Measurements from ENCODE around the gene DLGAP4. TPM values are rescaled to one million over a fixed set of nuclear protein-coding genes. Genes with fewer than 3 reads are reported as not detected.

Gene DLGAP4
- total and polyA plus RNA-seq, 5 experiments from 2014 or later, result 9.3 to 35.0 (median 16.6) TPM

- POLR2A ChIA-PET, result no interaction called here
- H3K27me3 Mint-ChIP-seq, result peaks cover 25 to 66% (median 51%) of the 10 kb centered on the region in 5 donors
- H3K9me3 Mint-ChIP-seq, result peaks cover 0 to 4% (median 0%) of the 10 kb centered on the region in 9 donors
- no peak overlapping the region for H3K27ac Mint-ChIP-seq
- no peaks in the 10 kb centered on the region for H3K36me3 Mint-ChIP-seq
- no peak for ATAC-seq
- H3K4me3 Mint-ChIP-seq, result no peak overlapping the region
- H3K4me1 Mint-ChIP-seq, result peaks cover 0 to 1% (median 0%) of the 10 kb centered on the region in 4 donors
- no peak for DNase-seq
Measured at GRCh38 chr20:36333841-36334240, 27.7 kb downstream of the DLGAP4 start.

GRCh38 chr20:36334281-36335205 lies 28.4 kb downstream of the DLGAP4 start:
- Mint-ChIP-seq H3K27me3 (peaks cover 25 to 68% (median 51%) of the 10 kb centered on the region in 5 donors), H3K4me1 (peaks cover 0 to 1% (median 0%) of the 10 kb centered on the region in 4 donors), H3K4me3 (peak overlapping the region in 1 of 10 donors; percentile 26), H3K9me3 (peaks cover 0 to 1% (median 0%) of the 10 kb centered on the region in 9 donors), H3K36me3 (no peaks in the 10 kb centered on the region), H3K27ac (peak overlapping the region in 1 of 10 donors; percentile 34)
- DNase-seq (no peak), ATAC-seq (no peak)
- POLR2A ChIA-PET, result no interaction called here

- POLR2A ChIA-PET, result no interaction called here
- peak overlapping the region in 1 of 10 donors; percentile 34 for H3K27ac Mint-ChIP-seq
- H3K27me3 Mint-ChIP-seq, result peaks cover 25 to 68% (median 51%) of the 10 kb centered on the region in 5 donors
Measured at GRCh38 chr20:36335206-36335870, 29.2 kb downstream of the DLGAP4 start.

GRCh38 chr20:36336204-36336603 lies 30.1 kb downstream of the DLGAP4 start:
- no peak for ATAC-seq
- peaks cover 0 to 1% (median 0%) of the 10 kb centered on the region in 9 donors for H3K9me3 Mint-ChIP-seq
- H3K27ac Mint-ChIP-seq, result no peak overlapping the region
- peaks cover 27 to 72% (median 51%) of the 10 kb centered on the region in 5 donors for H3K27me3 Mint-ChIP-seq
- no peak for DNase-seq
- no peaks in the 10 kb centered on the region for H3K36me3 Mint-ChIP-seq
- no peak overlapping the region for H3K4me3 Mint-ChIP-seq
- H3K4me1 Mint-ChIP-seq, result peaks cover 0 to 1% (median 0%) of the 10 kb centered on the region in 4 donors
- POLR2A ChIA-PET, result no interaction called here

More at GRCh38 chr20:36335206-36335870, 29.2 kb downstream of the DLGAP4 start:
- no peak overlapping the region for H3K4me3 Mint-ChIP-seq
- H3K4me1 Mint-ChIP-seq, result peaks cover 0 to 1% (median 0%) of the 10 kb centered on the region in 4 donors
- H3K9me3 Mint-ChIP-seq, result peaks cover 0 to 1% (median 0%) of the 10 kb centered on the region in 9 donors
- ATAC-seq (no peak), DNase-seq (no peak)
- H3K36me3 Mint-ChIP-seq, result no peaks in the 10 kb centered on the region

GRCh38 chr20:36336954-36337704 lies 31.0 kb downstream of the DLGAP4 start:
- Mint-ChIP-seq H3K27me3 (peaks cover 28 to 67% (median 42%) of the 10 kb centered on the region in 5 donors), H3K36me3 (no peaks in the 10 kb centered on the region), H3K4me3 (no peak overlapping the region), H3K27ac (no peak overlapping the region), H3K9me3 (peaks cover 0 to 1% (median 0%) of the 10 kb centered on the region in 9 donors), H3K4me1 (peaks cover 0 to 1% (median 0%) of the 10 kb centered on the region in 4 donors)
- no peak for DNase-seq
- POLR2A ChIA-PET, result no interaction called here
- ATAC-seq, result no peak

GRCh38 chr20:36337886-36338285 lies 31.7 kb downstream of the DLGAP4 start:
- no peaks in the 10 kb centered on the region for H3K9me3 Mint-ChIP-seq
- POLR2A ChIA-PET, result no interaction called here

GRCh38 chr20:36339646-36340592 lies 33.8 kb downstream of the DLGAP4 start:
- POLR2A ChIA-PET, result no interaction called here
- H3K27me3 Mint-ChIP-seq, result peaks cover 15 to 39% (median 20%) of the 10 kb centered on the region in 5 donors
- H3K9me3 Mint-ChIP-seq, result no peaks in the 10 kb centered on the region
- no peak overlapping the region for H3K4me3 Mint-ChIP-seq
- ATAC-seq (no peak), DNase-seq (no peak)
- H3K36me3 Mint-ChIP-seq, result no peaks in the 10 kb centered on the region
- H3K4me1 Mint-ChIP-seq, result peaks cover 0 to 3% (median 0%) of the 10 kb centered on the region in 4 donors
- H3K27ac Mint-ChIP-seq, result no peak overlapping the region

More at GRCh38 chr20:36337886-36338285, 31.7 kb downstream of the DLGAP4 start:
- ATAC-seq, result no peak
- Mint-ChIP-seq H3K4me1 (peaks cover 0 to 3% (median 0%) of the 10 kb centered on the region in 4 donors), H3K27me3 (peaks cover 28 to 59% (median 39%) of the 10 kb centered on the region in 5 donors), H3K27ac (no peak overlapping the region), H3K36me3 (no peaks in the 10 kb centered on the region), H3K4me3 (peak overlapping the region in 1 of 10 donors; percentile 10)
- no peak for DNase-seq

GRCh38 chr20:36340593-36340990 lies 34.5 kb downstream of the DLGAP4 start:
- DNase-seq (no peak), ATAC-seq (no peak)
- H3K27ac Mint-ChIP-seq, result no peak overlapping the region
- POLR2A ChIA-PET, result no interaction called here
- peaks cover 11 to 32% (median 13%) of the 10 kb centered on the region in 5 donors for H3K27me3 Mint-ChIP-seq
- H3K36me3 Mint-ChIP-seq, result no peaks in the 10 kb centered on the region
- peaks cover 0 to 3% (median 0%) of the 10 kb centered on the region in 4 donors for H3K4me1 Mint-ChIP-seq
- H3K4me3 Mint-ChIP-seq, result no peak overlapping the region
- no peaks in the 10 kb centered on the region for H3K9me3 Mint-ChIP-seq

GRCh38 chr20:36341331-36342020 lies 35.3 kb downstream of the DLGAP4 start:
- no peak for DNase-seq

GRCh38 chr20:36342331-36343120 lies 36.4 kb downstream of the DLGAP4 start:
- Mint-ChIP-seq H3K27ac (no peak overlapping the region), H3K27me3 (peaks cover 3 to 29% (median 6%) of the 10 kb centered on the region in 5 donors), H3K36me3 (no peaks in the 10 kb centered on the region), H3K4me3 (no peak overlapping the region), H3K4me1 (peaks cover 0 to 3% (median 0%) of the 10 kb centered on the region in 4 donors), H3K9me3 (no peaks in the 10 kb centered on the region)
- no peak for ATAC-seq
- POLR2A ChIA-PET, result no interaction called here
- no peak for DNase-seq

More at GRCh38 chr20:36341331-36342020, 35.3 kb downstream of the DLGAP4 start:
- POLR2A ChIA-PET, result no interaction called here
- no peak for ATAC-seq
- H3K4me3 Mint-ChIP-seq, result no peak overlapping the region
- no peaks in the 10 kb centered on the region for H3K9me3 Mint-ChIP-seq
- H3K36me3 Mint-ChIP-seq, result no peaks in the 10 kb centered on the region
- peaks cover 4 to 28% (median 6%) of the 10 kb centered on the region in 5 donors for H3K27me3 Mint-ChIP-seq
- H3K27ac Mint-ChIP-seq, result peak overlapping the region in 1 of 10 donors; percentile 45
- H3K4me1 Mint-ChIP-seq, result peaks cover 0 to 3% (median 0%) of the 10 kb centered on the region in 4 donors
